IMR-90 (cell line): Measurements from ENCODE around the gene SNX5. TPM values are rescaled to one million over a fixed set of nuclear protein-coding genes. Genes with fewer than 3 reads are reported as not detected.

Experiments used
- ATAC-seq: fragments of 200-7000 bp; cut with Tn5 transposase; 2 replicates; pipeline ENCODE4 v1.9.1; 2020; ENCODE audit warnings: low read depth, mild to moderate bottlenecking, moderate library complexity
- BruUV-seq: library from RNA; stranded (reverse); fragments of 400-500 nt; replicated peaks from 2 replicates; lab custom pipeline; 2021; lab: Mats Ljungman, UMichigan
- CTCF ChIA-PET: fragments of 300-600 bp; formaldehyde crosslinking; extraction: SDS; loops from one replicate; lab custom pipeline; 2021; ENCODE audit warnings: antibody characterized with exemption; lab: Yijun Ruan, JAX
- POLR2A ChIA-PET: fragments of 300-600 bp; sonication (Branson Sonifier 250); formaldehyde crosslinking; loops from one replicate; lab custom pipeline; 2022; ENCODE audit warnings: antibody characterized with exemption; ENCODE audit not compliant: unreplicated experiment; lab: Charles Lee
- DNase-seq: peaks from one replicate; pipeline ENCODE4 v3.0.0; 2013
- H2AFZ ChIP-seq: replicated peaks from 2 replicates; pipeline ENCODE3; 2013; ENCODE audit warnings: low read length, mild to moderate bottlenecking; ENCODE audit not compliant: poor library complexity
- H2AK5ac ChIP-seq: 2 replicates; pipeline ENCODE4 v1.6.1; 2013; ENCODE audit warnings: low read depth, low read length, inconsistent platforms
- H2AK9ac ChIP-seq: replicated peaks from 2 replicates; pipeline ENCODE3; 2013; ENCODE audit warnings: mild to moderate bottlenecking, low read depth, low read length, moderate library complexity; ENCODE audit not compliant: poor library complexity
- H2BK120ac ChIP-seq: 2 replicates; pipeline ENCODE4 v1.6.1; 2013; ENCODE audit warnings: low read depth, low read length, inconsistent platforms
- H2BK15ac ChIP-seq: 3 replicates; pipeline ENCODE4 v1.6.1; 2013; ENCODE audit warnings: low read depth, low read length, inconsistent platforms
- H2BK20ac ChIP-seq: 2 replicates; pipeline ENCODE4 v1.6.1; 2013; ENCODE audit warnings: low read depth, mild to moderate bottlenecking, inconsistent platforms, low read length, moderate library complexity
- H2BK5ac ChIP-seq: 2 replicates; pipeline ENCODE4 v1.6.1; 2013; ENCODE audit warnings: mild to moderate bottlenecking, low read depth, low read length, inconsistent platforms; ENCODE audit not compliant: poor library complexity, severe bottlenecking
- H3K14ac ChIP-seq: replicated peaks from 2 replicates; pipeline ENCODE4 v1.6.1; 2013; ENCODE audit warnings: low read depth, low read length, inconsistent platforms
- H3K18ac ChIP-seq: 2 replicates; pipeline ENCODE4 v1.6.1; 2013; ENCODE audit warnings: low read depth, low read length, control low read depth
- H3K23ac ChIP-seq: 2 replicates; pipeline ENCODE4 v1.6.1; 2013; ENCODE audit warnings: low read depth, low read length, inconsistent platforms
- H3K27ac ChIP-seq: 2 replicates; pipeline ENCODE4 v1.5.1; 2013; ENCODE audit warnings: mild to moderate bottlenecking, control low read depth, low read length; ENCODE audit not compliant: insufficient read depth
- H3K27me3 ChIP-seq: 2 replicates; pipeline ENCODE4 v1.6.1; 2013; ENCODE audit warnings: low read length; ENCODE audit not compliant: control insufficient read depth, insufficient read depth
- H3K36me3 ChIP-seq: 2 replicates; pipeline ENCODE4 v1.6.1; 2013; ENCODE audit warnings: low read length, mixed read lengths; ENCODE audit not compliant: control insufficient read depth, insufficient read depth
- H3K4ac ChIP-seq: 2 replicates; pipeline ENCODE4 v1.6.1; 2013; ENCODE audit warnings: low read depth, low read length, inconsistent platforms
- H3K4me1 ChIP-seq: 2 replicates; pipeline ENCODE4 v1.6.1; 2013; ENCODE audit warnings: low read length, mixed read lengths; ENCODE audit not compliant: control insufficient read depth, insufficient read depth
- H3K4me2 ChIP-seq: 2 replicates; pipeline ENCODE4 v1.6.1; 2013; ENCODE audit warnings: low read depth, mild to moderate bottlenecking, control low read depth, low read length, moderate library complexity
- H3K4me3 ChIP-seq: 2 replicates; pipeline ENCODE4 v1.5.1; 2013; ENCODE audit warnings: low read depth, mild to moderate bottlenecking, control low read depth, low read length, moderate library complexity; ENCODE audit not compliant: insufficient read depth
- H3K56ac ChIP-seq: 2 replicates; pipeline ENCODE4 v1.6.1; 2013; ENCODE audit warnings: low read length, inconsistent platforms; ENCODE audit not compliant: insufficient read depth; ENCODE audit errors: extremely low read depth
- H3K79me1 ChIP-seq, 2 experiments: 2 replicates each; pipeline ENCODE4 v1.6.1; 2013; ENCODE audit warnings: low read length in 2 of 2, inconsistent platforms in 1 of 2, low read depth in 1 of 2
- H3K9ac ChIP-seq: 2 replicates; pipeline ENCODE4 v1.6.1; 2013; ENCODE audit warnings: low read depth, low read length, control low read depth
- H3K9me1 ChIP-seq: 2 replicates; pipeline ENCODE4 v1.6.1; 2013; ENCODE audit warnings: low read length, inconsistent platforms; ENCODE audit not compliant: insufficient read depth
- H3K9me3 ChIP-seq: 2 replicates; pipeline ENCODE4 v1.6.1; 2013; ENCODE audit warnings: low read length; ENCODE audit not compliant: control insufficient read depth, insufficient read depth
- H4K20me1 ChIP-seq: 2 replicates; pipeline ENCODE4 v1.6.1; 2013; ENCODE audit warnings: low read length, inconsistent platforms; ENCODE audit not compliant: insufficient read depth
- H4K5ac ChIP-seq: 2 replicates; pipeline ENCODE4 v1.6.1; 2013; ENCODE audit warnings: mild to moderate bottlenecking, low read depth, low read length, control low read depth
- H4K8ac ChIP-seq, 2 experiments: 2 replicates each; pipeline ENCODE4 v1.6.1; 2013; ENCODE audit warnings: low read depth in 2 of 2, low read length in 2 of 2, control low read depth in 1 of 2, inconsistent platforms in 1 of 2
- H4K91ac ChIP-seq: 2 replicates; pipeline ENCODE4 v1.6.1; 2013; ENCODE audit warnings: low read depth, low read length, inconsistent platforms; ENCODE audit not compliant: insufficient read depth
- BHLHE40 ChIP-seq: fragments of 150-350 bp; IDR thresholded peaks from 2 replicates; pipeline ENCODE4 v1.6.1; 2016; ENCODE audit warnings: mild to moderate bottlenecking, low read depth, low read length
- CEBPB ChIP-seq: IDR thresholded peaks from 2 replicates; pipeline ENCODE4 v1.6.1; 2012; ENCODE audit warnings: low read depth, low read length, improper control_type of control experiment
- CHD1 ChIP-seq: IDR thresholded peaks from 2 replicates; pipeline ENCODE4 v1.6.1; 2012; ENCODE audit warnings: low read depth, low read length, improper control_type of control experiment
- FOS ChIP-seq: fragments of 150-350 bp; IDR thresholded peaks from 2 replicates; pipeline ENCODE4 v1.6.1; 2016; ENCODE audit warnings: low read depth, low read length
- MAZ ChIP-seq: IDR thresholded peaks from 2 replicates; pipeline ENCODE4 v1.6.1; 2012; ENCODE audit warnings: low read depth, mild to moderate bottlenecking, low read length, improper control_type of control experiment, moderate library complexity, borderline replicate concordance
- MXI1 ChIP-seq: IDR thresholded peaks from 2 replicates; pipeline ENCODE4 v1.6.1; 2012; ENCODE audit warnings: low read depth, mild to moderate bottlenecking, low read length, moderate library complexity, borderline replicate concordance
- NFE2L2 ChIP-seq: fragments of 150-350 bp; IDR thresholded peaks from 2 replicates; pipeline ENCODE4 v1.6.1; 2016; ENCODE audit warnings: low read depth, mild to moderate bottlenecking, low read length
- RCOR1 ChIP-seq: IDR thresholded peaks from 2 replicates; pipeline ENCODE4 v1.6.1; 2012; ENCODE audit warnings: mild to moderate bottlenecking, low read length, improper control_type of control experiment; ENCODE audit not compliant: insufficient replicate concordance
- RFX5 ChIP-seq: IDR thresholded peaks from 2 replicates; pipeline ENCODE4 v1.8.0; 2012; ENCODE audit warnings: low read depth, mild to moderate bottlenecking, low read length, moderate library complexity
- SMC3 ChIP-seq: fragments of 150-350 bp; IDR thresholded peaks from 2 replicates; pipeline ENCODE4 v1.6.1; 2016; ENCODE audit warnings: low read depth, mild to moderate bottlenecking, antibody characterized with exemption, low read length, moderate library complexity
- whole genome bisulfite sequencing, 2 experiments: methylation state at CpG; one replicate each; pipeline versions ENCODE4 v1.1.5 to v1.1.7; 2013; ENCODE audit warnings: missing lambda C conversion rate in 2 of 2; ENCODE audit not compliant: insufficient read length in 1 of 2; ENCODE audit errors: extremely low coverage in 2 of 2; 5-methylcytosine and 5-hydroxymethylcytosine counted together
- dilution Hi-C: fragments of 300-500 bp; cut with HindIII; formaldehyde crosslinking; loops from one replicate; pipeline ENCODE4 v1.14.3; 2018; ENCODE audit warnings: low sequenced_read_pairs; ENCODE audit not compliant: unreplicated experiment
- in situ Hi-C: fragments of 300-500 bp; cut with MboI; formaldehyde crosslinking; loops from 3 replicates; pipeline ENCODE4 v1.14.3; 2019; ENCODE audit warnings: low sequenced_read_pairs, inconsistent platforms, mixed read lengths
- intact Hi-C: fragments of 100-400 bp; cut with micrococcal nuclease; formaldehyde crosslinking; loops from 2 replicates; pipeline ENCODE4 v1.10.0; 2022
- polyA plus RNA-seq, 3 experiments: library from polyadenylated mRNA; depleted of rRNA; stranded (reverse); fragments of >200 nt; gene quantifications; 2 replicates each; pipeline ENCODE4 v1.2.3, GENCODE V29; 2012; ENCODE audit warnings: low replicate concordance in 1 of 3
- total RNA-seq: library from RNA; depleted of rRNA; stranded (reverse); fragments of >200 nt; gene quantifications from 2 replicates; pipeline ENCODE4 v1.2.3, GENCODE V29; 2012
- TF ChIP-seq, protein P1 (sequence below): conservative IDR thresholded peaks from 2 replicates; pipeline ENCODE4 v1.5.1; 2012; ENCODE audit warnings: mild to moderate bottlenecking, low read depth, low read length, improper control_type of control experiment
- TF ChIP-seq, protein P2 (sequence below): fragments of 150-350 bp; IDR thresholded peaks from 2 replicates; pipeline ENCODE4 v1.6.1; 2017; ENCODE audit warnings: mild to moderate bottlenecking, antibody characterized with exemption, low read length, low read depth
- TF ChIP-seq, protein P3 (sequence below): fragments of 150-350 bp; IDR thresholded peaks from 2 replicates; pipeline ENCODE4 v1.6.1; 2016; ENCODE audit warnings: low read depth, mild to moderate bottlenecking, low read length, moderate library complexity, borderline replicate concordance

SNX5 gene
- total and polyA plus RNA-seq, 2 of the 4 experiments (the other 2 are of a cell fraction) = 65.4 to 92.8 TPM

DNA sequence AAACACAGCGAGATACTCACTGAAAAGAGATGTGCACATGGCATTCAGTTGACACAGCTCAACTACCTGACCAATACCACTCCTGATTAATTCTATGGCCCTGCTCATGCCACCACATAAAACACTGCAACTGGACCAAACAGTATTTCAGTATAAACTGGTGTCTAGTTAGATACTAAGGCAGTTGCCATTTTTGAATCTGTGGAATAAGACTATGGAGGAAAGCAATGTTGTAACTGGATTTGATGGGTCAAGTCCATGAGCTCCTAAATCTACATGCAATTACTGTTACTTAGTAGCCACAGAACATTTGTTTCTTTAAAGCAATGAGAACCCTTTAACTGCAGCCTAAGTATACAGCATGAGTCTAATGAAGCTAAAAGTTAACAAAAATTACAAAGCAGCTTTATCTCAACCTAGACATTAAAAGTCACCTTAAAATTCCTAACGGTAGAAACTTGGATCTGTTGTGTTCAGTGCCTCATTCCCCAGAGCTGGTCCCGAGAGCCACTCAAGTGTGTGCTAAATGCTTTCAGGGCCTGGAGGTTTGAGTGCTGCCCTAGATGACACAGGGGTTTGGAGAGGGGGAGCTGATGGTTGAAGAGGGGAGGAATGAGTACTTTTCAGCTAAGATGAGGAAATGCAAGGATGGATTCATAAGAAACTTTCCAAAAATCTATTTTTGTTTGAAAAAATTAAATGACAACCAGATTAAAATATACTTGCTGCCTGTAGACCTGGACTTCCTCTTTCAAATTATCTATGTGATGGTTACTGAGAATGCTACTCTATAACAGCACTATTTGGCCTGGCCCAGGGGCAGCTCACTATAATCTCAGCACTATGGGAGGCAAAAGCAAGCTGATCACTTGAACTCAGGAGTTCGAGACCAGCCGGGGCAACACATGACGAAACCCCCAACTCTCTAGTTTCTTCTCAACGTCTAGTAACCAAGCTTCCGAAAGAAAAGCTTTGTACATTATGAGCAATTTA lies 15.6 kb downstream of the SNX5 start:
- Histone ChIP-seq H2BK5ac (no peak overlapping the region), H3K56ac (no peak overlapping the region), H3K79me1 (peaks cover 36 to 71% of the 10 kb centered on the region in 2 experiments), H4K91ac (no peak overlapping the region), H3K9ac (no peak overlapping the region), H3K14ac (no peak overlapping the region), H3K18ac (no peak overlapping the region), H2BK20ac (no peak overlapping the region), H3K4ac (no peak overlapping the region), H3K9me1 (peaks cover 3% of the 10 kb centered on the region; the same call in 1 of the 2 replicates), H3K36me3 (peaks cover 62% of the 10 kb centered on the region), H2BK120ac (no peak overlapping the region), H2BK15ac (no peak overlapping the region), H4K5ac (no peak overlapping the region), H2AFZ (no peak overlapping the region), H4K8ac (no peak overlapping the region), H4K20me1 (peaks cover 50% of the 10 kb centered on the region), H3K4me1 (peaks cover 5% of the 10 kb centered on the region), H3K23ac (no peak overlapping the region), H3K9me3 (no peaks in the 10 kb centered on the region), H3K27ac (no peak overlapping the region), H2AK9ac (no peak overlapping the region), H3K4me3 (no peak overlapping the region), H2AK5ac (no peak overlapping the region), H3K4me2 (no peak overlapping the region), H3K27me3 (no peaks in the 10 kb centered on the region)
- WGBS, 2 experiments = 100% methylated on average over 1 of the region's 8 CpGs; no CpG with 5 or more reads in 1 of the 2 experiments
- dilution Hi-C loops (no loop called here), intact Hi-C loops (no loop called here), in situ Hi-C loops (no loop called here)
- ChIA-PET POLR2A (no interaction called here), CTCF (interaction anchor here (0.8 kb wide), 1 partner anchor 14 kb away, joined by 3 read pairs; no protein-coding TSS in a partner anchor)
- ATAC-seq (no peak), DNase-seq (no peak)
- no TSS peak for BruUV-seq
- TF ChIP-seq MAZ (no peak), CHD1 (no peak), SMC3 (no peak), RFX5 (no peak), NFE2L2 (no peak), RCOR1 (no peak), MXI1 (no peak), BHLHE40 (no peak), FOS (no peak), CEBPB (no peak)
- TF ChIP-seq, protein P1, sequence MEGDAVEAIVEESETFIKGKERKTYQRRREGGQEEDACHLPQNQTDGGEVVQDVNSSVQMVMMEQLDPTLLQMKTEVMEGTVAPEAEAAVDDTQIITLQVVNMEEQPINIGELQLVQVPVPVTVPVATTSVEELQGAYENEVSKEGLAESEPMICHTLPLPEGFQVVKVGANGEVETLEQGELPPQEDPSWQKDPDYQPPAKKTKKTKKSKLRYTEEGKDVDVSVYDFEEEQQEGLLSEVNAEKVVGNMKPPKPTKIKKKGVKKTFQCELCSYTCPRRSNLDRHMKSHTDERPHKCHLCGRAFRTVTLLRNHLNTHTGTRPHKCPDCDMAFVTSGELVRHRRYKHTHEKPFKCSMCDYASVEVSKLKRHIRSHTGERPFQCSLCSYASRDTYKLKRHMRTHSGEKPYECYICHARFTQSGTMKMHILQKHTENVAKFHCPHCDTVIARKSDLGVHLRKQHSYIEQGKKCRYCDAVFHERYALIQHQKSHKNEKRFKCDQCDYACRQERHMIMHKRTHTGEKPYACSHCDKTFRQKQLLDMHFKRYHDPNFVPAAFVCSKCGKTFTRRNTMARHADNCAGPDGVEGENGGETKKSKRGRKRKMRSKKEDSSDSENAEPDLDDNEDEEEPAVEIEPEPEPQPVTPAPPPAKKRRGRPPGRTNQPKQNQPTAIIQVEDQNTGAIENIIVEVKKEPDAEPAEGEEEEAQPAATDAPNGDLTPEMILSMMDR = no peak
- TF ChIP-seq, protein P2, sequence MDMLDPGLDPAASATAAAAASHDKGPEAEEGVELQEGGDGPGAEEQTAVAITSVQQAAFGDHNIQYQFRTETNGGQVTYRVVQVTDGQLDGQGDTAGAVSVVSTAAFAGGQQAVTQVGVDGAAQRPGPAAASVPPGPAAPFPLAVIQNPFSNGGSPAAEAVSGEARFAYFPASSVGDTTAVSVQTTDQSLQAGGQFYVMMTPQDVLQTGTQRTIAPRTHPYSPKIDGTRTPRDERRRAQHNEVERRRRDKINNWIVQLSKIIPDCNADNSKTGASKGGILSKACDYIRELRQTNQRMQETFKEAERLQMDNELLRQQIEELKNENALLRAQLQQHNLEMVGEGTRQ = no peak
- TF ChIP-seq, protein P3, sequence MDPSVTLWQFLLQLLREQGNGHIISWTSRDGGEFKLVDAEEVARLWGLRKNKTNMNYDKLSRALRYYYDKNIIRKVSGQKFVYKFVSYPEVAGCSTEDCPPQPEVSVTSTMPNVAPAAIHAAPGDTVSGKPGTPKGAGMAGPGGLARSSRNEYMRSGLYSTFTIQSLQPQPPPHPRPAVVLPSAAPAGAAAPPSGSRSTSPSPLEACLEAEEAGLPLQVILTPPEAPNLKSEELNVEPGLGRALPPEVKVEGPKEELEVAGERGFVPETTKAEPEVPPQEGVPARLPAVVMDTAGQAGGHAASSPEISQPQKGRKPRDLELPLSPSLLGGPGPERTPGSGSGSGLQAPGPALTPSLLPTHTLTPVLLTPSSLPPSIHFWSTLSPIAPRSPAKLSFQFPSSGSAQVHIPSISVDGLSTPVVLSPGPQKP = no peak
